Esophagus (tissue), 2 donors: ENCODE measurements around the gene CYRIA. TPM values are rescaled to one million over a fixed set of nuclear protein-coding genes. Genes with fewer than 3 reads are reported as not detected.
A peak's percentile ranks its signal among the peaks of the same experiment; 100 is the strongest.

ENCODE experiments used
- H3K27ac ChIP-seq, 2 donors: one replicate each; pipeline ENCODE4 v1.5.1; 2013; ENCODE audit warnings: low read depth in 2 of 2, mild to moderate bottlenecking in 2 of 2, inconsistent platforms in 1 of 2, low read length in 1 of 2, moderate library complexity in 1 of 2
- H3K27me3 ChIP-seq, 2 donors: one replicate each; pipeline ENCODE4 v1.6.1; 2013; ENCODE audit warnings: low read length in 2 of 2, control low read depth in 1 of 2, mild to moderate bottlenecking in 1 of 2; ENCODE audit not compliant: insufficient read depth in 2 of 2, control insufficient read depth in 1 of 2
- H3K36me3 ChIP-seq, 2 donors: one replicate each; pipeline ENCODE4 v1.6.1; 2013; ENCODE audit warnings: low read length in 1 of 2; ENCODE audit not compliant: control insufficient read depth in 2 of 2, insufficient read depth in 2 of 2
- H3K4me1 ChIP-seq, 2 donors: one replicate each; pipeline ENCODE4 v1.6.1; 2013; ENCODE audit warnings: low read length in 1 of 2; ENCODE audit not compliant: control insufficient read depth in 2 of 2, insufficient read depth in 2 of 2
- H3K4me3 ChIP-seq, 2 donors: one replicate each; pipeline ENCODE4 v1.5.1; 2013; ENCODE audit warnings: low read length in 2 of 2, mild to moderate bottlenecking in 2 of 2, low read depth in 1 of 2, moderate library complexity in 1 of 2
- H3K9me3 ChIP-seq, 2 donors: one replicate each; pipeline ENCODE4 v1.6.1; 2013; ENCODE audit warnings: mild to moderate bottlenecking in 2 of 2, low read depth in 1 of 2, low read length in 1 of 2, moderate library complexity in 1 of 2; ENCODE audit not compliant: control insufficient read depth in 2 of 2, insufficient read depth in 1 of 2
- WGBS, 2 donors: extraction: QIAGEN DNeasy Blood & Tissue Kit; methylation state at CpG; one replicate each; pipeline ENCODE4 v1.1.7; 2013; 5-methylcytosine and 5-hydroxymethylcytosine counted together
- polyA plus RNA-seq, 2 donors: library from polyadenylated mRNA; stranded (reverse); fragments of 200-250 nt; gene quantifications; one replicate each; pipeline ENCODE4 v1.2.3, GENCODE V29; 2013
- donor health status: healthy with polysubstance abuse.
- donor health status: Bipolar disorder and iron deficiency.

The CYRIA gene
- 1 to 10 TPM in 1 of 2 donors, under 1 TPM in 1; 0.47 to 1.0 TPM for polyA plus RNA-seq

DNA sequence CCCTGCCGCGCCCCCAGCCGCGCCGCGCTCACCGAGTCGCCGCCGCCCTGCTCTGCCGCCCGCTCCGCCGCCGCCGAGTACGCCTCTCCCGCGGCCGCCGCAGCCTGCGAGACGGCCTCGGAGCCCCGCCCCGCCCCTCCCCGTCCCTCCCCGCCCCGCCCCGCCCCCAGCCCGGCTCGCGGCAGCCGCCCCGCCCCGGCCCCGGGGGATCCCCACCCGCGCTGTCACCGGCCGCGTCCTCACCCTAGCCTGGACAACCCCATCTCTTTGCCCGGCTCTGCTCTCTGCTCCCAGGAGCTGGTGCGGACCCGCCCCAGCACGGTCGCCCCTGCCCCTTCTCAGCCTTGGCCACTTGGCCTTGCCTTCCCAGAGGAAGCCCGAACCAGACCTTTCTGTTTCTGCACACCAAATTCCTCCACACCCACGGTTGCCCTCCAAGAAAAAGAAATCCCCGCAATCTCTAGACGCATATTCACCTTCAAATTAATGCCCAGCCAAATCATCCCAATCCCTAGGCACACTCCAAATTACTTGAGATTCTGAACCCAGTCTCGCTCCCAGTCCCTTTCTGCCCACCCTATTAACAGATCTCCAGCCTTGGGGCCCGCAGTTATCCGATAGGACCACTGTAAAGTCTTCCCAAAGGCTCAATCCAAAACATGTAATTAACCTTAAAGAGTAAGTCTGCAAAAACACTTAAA, at the start of gene CYRIA:
Gene CYRIA, minus strand, starts transcription at position 87 of the 701 bp plus-strand sequence. CDS start 77,715 bp downstream, outside the sequence.
- Histone ChIP-seq H3K36me3 (no peaks in the 10 kb centered on the region), H3K4me3 (peak within 1 kb of the TSS; percentile 55 to 75), H3K27ac (peak within 1 kb of the TSS in 1 of 2 donors; percentile 65), H3K27me3 (no peaks in the 10 kb centered on the region), H3K4me1 (peaks cover 3 to 13% of the 10 kb centered on the region in 2 donors), H3K9me3 (no peaks in the 10 kb centered on the region)
- WGBS, 2 donors, result 5 to 16% methylated on average over 16 to 53 of the region's 54 CpGs

DNA sequence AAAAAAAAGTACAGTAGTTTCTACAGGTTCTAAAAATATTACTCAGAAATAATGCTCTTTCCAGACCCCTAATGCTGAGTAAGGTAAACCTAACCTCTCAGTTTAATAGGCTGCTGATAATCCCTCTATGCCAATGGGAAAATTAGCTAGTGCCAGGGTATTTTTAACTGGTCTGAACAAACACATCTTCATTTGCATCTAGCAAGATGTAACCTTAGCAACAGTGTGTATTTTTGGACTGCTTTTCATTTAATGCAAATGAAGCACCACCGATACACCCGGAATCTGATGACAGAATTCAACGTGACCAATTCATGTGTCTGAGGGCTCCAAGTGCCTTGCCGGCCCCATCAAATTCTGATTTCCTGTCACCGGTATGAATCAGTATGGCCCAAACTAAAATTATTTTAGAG, 47.4 kb upstream of the CYRIA start:
- Histone ChIP-seq H3K4me3 (no peak overlapping the region), H3K27ac (no peak overlapping the region), H3K9me3 (no peaks in the 10 kb centered on the region), H3K36me3 (no peaks in the 10 kb centered on the region), H3K4me1 (no peaks in the 10 kb centered on the region), H3K27me3 (no peaks in the 10 kb centered on the region)
- 65% methylated on average over 5 of the region's 5 CpGs for WGBS, 2 donors

DNA sequence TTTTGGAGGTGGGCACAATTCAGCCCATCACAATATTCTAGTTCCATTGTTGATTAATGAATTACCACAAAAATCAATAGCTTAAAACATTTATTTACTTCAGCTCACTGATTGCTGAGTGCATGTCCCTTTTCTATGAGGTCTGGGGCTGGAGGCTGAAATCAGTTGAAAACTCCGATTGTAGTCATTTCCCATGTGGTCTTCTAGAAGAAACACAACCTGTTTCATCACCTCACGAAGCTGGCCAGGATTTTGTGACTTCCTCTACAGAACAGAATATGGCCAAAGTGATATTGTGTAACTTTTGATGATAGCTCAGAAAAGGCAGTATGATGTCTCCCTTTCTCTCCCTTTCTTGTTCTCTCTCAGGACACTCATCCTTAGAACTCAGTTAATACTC, 44.1 kb upstream of the CYRIA start:
- H3K4me1 ChIP-seq, result no peaks in the 10 kb centered on the region
- no peaks in the 10 kb centered on the region for H3K36me3 ChIP-seq
- no peaks in the 10 kb centered on the region for H3K27me3 ChIP-seq
- no peaks in the 10 kb centered on the region for H3K9me3 ChIP-seq
- WGBS, 2 donors, result 63 to 85% methylated on average over 2 of the region's 2 CpGs
- H3K27ac ChIP-seq, result no peak overlapping the region
- H3K4me3 ChIP-seq, result no peak overlapping the region

DNA sequence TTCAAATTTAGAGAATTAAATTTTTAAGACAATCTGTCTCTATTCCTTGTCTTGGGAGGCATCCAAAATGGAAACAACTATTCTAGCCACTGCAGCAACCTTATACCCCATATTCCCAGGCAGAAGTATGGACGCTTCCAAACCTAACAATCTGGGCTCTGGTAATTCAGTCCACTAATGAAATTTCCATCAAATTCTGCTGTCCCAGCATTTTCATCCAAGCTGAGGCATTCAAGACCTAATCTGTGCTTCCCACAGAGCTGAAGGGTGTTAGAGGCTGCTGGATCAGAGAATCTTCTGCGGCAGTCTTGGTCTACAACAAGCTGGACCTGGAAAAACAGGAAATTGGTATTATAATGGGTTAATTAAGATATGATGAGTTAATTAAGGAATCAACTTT, 42.5 kb upstream of the CYRIA start:
- Histone ChIP-seq H3K9me3 (no peaks in the 10 kb centered on the region), H3K27ac (no peak overlapping the region), H3K4me3 (no peak overlapping the region), H3K36me3 (no peaks in the 10 kb centered on the region), H3K27me3 (no peaks in the 10 kb centered on the region), H3K4me1 (no peaks in the 10 kb centered on the region)
- 86 to 90% methylated on average over 2 of the region's 2 CpGs for WGBS, 2 donors

DNA sequence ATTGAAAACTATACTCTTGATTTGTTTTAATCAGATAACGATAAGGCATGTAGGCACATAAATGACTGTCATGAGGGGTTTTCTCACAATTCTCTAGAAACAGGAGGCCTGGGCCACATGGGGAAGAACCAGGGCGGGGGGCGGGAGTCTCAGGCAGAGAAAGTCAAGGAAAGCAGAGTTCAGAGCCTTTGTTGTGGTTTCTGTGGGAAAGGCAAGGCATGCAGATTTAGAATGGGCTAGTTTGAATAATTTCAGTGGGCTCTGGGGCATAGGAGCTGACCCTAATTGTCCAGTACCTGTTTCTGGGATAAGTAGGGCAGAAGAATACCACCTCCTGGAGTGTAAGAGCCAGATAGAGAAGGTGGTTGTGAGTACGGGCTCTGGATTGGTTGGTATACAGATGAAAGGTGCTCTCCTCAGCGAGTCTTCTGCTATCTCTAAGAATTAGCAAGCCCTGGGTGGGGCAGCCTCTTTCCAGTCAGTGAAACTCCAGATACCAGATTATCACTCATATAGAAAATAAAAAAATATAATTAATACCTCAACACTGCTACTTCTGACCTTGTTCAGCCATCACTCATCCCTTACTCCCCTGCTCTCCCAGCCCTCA, 41.5 kb upstream of the CYRIA start:
- Histone ChIP-seq H3K36me3 (no peaks in the 10 kb centered on the region), H3K9me3 (no peaks in the 10 kb centered on the region), H3K27me3 (no peaks in the 10 kb centered on the region), H3K4me1 (no peaks in the 10 kb centered on the region), H3K27ac (no peak overlapping the region), H3K4me3 (no peak overlapping the region)
- WGBS, 2 donors, result 82 to 86% methylated on average over 5 of the region's 5 CpGs

DNA sequence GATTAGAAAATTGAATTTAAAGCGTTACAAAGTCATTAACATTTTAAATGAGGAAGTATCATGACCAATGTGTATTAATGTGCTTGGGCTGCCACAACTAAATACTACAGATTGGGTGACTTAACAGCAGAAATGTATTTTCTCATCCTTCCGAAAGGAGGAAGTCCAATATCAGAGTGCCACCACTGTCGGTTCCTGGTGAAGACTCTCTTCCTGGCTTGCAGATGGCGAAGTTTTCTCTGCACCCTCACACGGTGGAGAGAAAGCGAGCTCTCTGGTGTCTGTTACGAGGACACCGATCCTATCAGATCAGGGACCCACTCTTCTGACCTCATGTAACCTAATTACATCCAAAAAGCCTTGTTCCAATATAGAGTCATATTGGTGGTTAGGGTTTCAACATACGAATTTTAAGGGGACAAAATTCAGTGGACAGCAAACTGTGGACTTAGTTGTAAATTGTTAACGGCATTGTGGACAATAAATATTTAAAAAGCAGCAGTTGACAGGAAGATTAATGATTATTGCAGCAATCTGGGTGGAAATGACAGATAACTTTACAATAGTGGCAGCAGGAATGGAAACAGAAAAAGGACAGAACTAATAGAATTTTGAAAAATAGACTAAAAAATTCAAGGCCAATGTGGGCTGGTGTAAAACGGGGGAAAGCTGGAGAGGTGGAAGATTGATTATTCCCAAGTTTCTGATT, 35.1 kb upstream of the CYRIA start:
- 63 to 77% methylated on average over 11 of the region's 11 CpGs for WGBS, 2 donors
- Histone ChIP-seq H3K27me3 (no peaks in the 10 kb centered on the region), H3K4me3 (no peak overlapping the region), H3K4me1 (no peaks in the 10 kb centered on the region), H3K27ac (no peak overlapping the region), H3K36me3 (no peaks in the 10 kb centered on the region), H3K9me3 (no peaks in the 10 kb centered on the region)

DNA sequence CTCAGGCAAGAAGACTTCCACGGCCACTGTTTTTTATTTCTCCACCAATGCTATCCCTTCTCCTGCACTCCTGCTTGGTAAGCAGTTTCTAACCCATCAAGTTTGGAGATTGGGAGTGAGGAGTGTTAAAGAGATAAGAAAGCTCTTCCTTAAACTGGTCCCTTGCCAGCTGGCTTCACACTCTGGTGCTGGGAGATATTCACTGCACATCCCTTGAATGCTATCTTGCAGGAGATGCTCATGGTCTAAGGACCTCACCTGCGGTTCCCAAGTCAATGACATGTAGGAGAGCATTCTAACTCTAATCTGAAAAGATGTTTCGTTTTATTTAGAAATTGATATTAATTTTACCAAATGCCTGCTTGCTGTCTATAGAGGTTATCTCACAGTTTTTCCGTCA, 28.2 kb upstream of the CYRIA start:
- WGBS, 2 donors, result 80 to 84% methylated on average over 4 of the region's 4 CpGs
- Histone ChIP-seq H3K4me3 (no peak overlapping the region), H3K9me3 (no peaks in the 10 kb centered on the region), H3K27ac (no peak overlapping the region), H3K36me3 (no peaks in the 10 kb centered on the region), H3K27me3 (no peaks in the 10 kb centered on the region), H3K4me1 (no peaks in the 10 kb centered on the region)

DNA sequence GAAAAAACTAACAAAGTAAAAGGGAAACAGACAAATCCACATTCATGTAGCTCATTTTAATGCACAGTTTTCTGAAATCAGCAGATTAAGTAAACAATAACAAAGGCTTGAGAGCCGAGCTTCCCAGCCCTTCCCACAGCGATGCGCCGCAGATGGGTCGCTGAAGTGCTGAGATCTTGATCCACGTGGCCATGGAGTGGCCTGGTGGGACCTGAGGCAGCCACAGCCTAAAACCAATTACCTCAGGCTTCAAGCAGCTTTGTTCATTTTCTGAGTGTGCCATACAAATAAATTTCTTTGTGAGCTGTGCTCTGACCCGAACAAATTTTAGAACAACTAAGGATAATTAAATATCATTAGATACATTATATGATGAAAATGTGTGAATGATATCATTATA, 25.6 kb upstream of the CYRIA start:
- WGBS, 2 donors, result 83 to 86% methylated on average over 7 of the region's 7 CpGs
- no peaks in the 10 kb centered on the region for H3K36me3 ChIP-seq
- H3K27ac ChIP-seq, result no peak overlapping the region
- no peaks in the 10 kb centered on the region for H3K27me3 ChIP-seq
- no peaks in the 10 kb centered on the region for H3K9me3 ChIP-seq
- no peak overlapping the region for H3K4me3 ChIP-seq
- H3K4me1 ChIP-seq, result no peaks in the 10 kb centered on the region

DNA sequence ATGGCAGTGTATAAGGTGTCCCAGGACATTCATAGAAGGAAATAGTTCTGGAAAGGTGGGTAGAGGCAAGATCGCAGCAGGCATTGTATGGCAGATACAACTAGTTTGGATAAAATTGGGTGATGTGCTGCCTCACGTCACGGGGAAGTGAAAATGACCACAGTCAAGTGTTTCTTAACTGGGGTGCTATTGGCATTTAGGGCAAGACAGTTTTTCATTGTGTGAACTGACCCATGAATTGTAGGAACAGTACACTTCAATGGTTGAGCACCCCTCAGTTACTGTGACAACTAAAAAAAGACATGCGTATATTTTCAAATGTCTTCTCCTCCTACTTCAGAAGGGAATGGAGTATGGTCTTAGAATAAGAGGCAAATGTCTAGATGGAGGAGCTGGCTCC, 22.3 kb upstream of the CYRIA start:
- WGBS, 2 donors, result 91 to 95% methylated on average over 4 of the region's 4 CpGs
- H3K4me3 ChIP-seq, result no peak overlapping the region
- H3K9me3 ChIP-seq, result no peaks in the 10 kb centered on the region
- H3K4me1 ChIP-seq, result no peaks in the 10 kb centered on the region
- H3K27me3 ChIP-seq, result no peaks in the 10 kb centered on the region
- no peaks in the 10 kb centered on the region for H3K36me3 ChIP-seq
- H3K27ac ChIP-seq, result no peak overlapping the region
